ENCODE measurements around the gene CFAP43.

CFAP43 gene, protein sequence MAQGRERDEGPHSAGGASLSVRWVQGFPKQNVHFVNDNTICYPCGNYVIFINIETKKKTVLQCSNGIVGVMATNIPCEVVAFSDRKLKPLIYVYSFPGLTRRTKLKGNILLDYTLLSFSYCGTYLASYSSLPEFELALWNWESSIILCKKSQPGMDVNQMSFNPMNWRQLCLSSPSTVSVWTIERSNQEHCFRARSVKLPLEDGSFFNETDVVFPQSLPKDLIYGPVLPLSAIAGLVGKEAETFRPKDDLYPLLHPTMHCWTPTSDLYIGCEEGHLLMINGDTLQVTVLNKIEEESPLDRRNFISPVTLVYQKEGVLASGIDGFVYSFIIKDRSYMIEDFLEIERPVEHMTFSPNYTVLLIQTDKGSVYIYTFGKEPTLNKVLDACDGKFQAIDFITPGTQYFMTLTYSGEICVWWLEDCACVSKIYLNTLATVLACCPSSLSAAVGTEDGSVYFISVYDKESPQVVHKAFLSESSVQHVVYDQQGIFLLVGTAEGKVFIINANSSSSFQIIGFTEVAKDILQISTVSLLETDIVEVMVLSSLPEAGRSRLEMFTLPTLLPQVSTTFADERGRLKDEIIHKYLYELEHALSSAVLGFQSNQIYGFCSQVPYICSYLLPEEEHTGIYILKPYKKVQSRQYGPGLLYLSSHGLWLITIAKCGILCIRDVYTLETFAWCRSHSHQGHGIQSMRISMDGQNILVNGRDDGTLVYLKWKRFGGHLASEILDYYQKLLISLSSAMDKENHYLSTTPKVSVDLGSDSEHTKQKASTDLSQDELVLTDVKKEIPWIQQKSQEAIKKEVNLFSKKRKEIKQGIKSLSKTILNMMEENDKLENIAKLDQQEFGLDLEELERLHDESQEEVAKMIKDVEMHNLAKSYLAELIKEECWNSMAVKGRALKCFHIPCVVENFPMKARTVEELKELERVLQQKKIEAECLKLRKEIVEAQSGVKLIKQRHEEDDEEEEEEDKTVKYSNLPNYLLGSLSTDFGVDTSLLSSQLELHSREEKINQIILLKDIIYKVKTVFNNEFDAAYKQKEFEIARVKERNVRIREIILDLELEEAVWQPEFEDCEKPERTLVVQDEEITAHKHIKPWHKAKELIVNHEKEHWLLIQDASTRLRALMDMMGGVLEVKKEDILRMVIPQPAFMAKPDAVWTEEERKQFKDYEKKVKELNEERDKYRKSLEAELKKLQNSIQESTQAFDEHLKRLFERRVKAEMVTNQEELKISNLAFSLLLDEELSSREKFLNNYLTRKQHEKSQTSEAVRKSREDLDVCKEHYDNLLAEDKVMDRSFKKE (N-terminal part only)

DNA sequence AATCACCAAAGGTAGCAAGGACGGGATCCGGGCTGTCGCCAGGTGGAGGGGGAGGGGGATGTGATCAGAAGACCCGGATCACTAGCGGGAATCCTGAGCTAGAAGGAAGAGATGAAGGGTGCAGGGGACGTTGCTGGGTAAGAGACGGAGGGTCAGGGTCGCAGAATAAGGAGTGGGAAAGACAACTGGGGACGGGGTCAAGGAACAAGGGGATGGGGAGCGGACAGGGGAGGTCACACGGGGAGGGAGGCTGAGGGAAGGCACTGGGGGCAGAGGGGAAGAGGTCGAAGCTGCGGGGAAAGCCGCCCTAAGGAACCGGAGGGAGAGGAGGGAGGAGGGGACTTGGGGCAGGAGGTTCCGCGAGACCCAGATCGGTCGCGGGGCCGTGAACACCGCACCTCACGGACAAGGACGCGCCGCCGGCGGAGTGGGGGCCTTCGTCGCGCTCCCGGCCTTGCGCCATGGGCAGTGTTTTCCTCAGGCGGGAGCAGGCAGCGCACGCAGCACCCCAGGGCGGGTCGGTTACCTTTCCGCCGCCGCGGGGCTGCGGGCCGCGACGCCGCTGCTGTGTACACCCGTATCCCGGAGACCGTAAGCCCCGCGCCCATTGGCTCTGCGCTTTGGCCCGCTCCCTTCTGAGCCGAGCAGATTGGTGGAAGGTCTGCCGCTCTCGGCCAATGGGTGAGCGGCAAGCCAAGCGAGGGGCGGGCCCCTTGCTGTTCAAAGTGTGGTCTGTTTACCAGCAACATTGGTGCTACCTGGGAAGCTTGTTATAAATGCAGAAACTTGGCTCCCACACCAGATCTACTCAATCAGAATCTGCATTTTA is at the start of gene CFAP43:
TSS of gene CFAP43 (minus strand) at position 581 of the 829 bp plus-strand sequence. CDS start at position 463, 118 bp downstream.
- DNase-seq, result peak; percentile 64 to 86

DNA sequence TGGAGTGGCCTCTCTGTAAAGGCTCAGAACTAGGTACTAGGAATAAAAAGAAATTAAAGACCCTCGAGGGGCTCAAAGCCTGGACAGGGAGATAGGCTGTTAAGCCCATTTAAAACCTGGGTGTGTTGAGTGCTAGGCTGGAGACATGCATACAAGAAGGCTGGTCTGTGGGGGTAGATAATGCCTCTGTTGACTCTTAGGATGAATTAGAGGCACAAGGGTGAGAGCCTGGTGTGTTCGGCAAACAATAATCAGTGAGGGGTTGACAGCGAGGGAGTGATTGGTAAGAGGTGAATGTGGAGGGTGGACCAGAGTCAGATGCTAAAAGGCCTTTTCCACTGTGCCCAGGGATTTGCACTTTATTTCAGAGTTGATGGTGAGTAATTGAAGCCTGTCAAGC is 49.5 kb upstream of the CFAP43 start:
- DNase-seq, result no peak

DNA sequence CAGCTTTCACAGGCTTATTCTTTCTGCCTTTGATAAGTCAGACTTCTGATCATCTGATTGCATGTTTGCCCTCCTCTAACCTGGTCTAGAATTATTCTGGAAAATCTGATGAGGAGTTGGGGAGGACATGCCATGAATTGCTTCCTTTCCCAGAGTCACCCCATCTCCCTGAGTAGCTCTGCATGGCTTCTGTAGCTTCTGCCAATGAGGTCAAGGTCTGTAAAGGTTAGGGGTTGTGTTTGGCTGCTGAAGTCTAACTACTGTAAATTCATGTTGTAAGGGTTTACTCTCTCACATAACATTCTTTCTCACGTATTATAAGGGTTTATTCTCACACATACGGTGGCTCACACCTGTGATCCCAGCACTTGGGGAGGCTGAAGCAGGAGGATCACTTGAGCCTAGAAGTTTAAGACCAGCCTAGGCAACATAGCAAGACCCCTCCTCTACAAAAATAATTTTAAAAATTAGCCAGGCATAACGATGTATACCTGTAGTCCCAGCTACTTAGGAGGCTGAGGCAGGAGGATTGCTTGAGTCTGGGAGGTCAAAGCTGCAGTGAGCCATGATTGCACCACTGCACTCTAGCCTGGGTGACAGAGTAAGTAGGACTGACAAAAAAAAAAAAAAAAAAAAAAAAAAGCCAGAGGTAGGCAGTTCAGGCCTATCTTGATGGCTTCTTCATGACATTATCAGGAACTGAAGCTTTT is 47.5 kb upstream of the CFAP43 start:
- DNase-seq, result no peak

DNA sequence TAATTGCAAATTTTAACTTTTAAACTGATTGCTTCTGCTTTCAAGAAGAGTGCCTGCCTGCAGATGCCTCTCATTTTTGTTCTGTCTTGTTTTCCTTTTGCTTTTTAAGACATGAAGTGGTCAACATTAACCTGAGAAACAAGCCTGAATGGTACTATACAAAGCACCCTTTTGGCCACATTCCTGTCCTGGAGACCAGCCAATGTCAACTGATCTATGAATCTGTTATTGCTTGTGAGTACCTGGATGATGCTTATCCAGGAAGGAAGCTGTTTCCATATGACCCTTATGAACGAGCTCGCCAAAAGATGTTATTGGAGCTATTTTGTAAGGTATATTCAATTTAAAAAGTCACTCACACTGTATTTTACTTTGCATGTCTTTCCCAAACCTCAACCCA is 45.6 kb upstream of the CFAP43 start:
- DNase-seq, result no peak

DNA sequence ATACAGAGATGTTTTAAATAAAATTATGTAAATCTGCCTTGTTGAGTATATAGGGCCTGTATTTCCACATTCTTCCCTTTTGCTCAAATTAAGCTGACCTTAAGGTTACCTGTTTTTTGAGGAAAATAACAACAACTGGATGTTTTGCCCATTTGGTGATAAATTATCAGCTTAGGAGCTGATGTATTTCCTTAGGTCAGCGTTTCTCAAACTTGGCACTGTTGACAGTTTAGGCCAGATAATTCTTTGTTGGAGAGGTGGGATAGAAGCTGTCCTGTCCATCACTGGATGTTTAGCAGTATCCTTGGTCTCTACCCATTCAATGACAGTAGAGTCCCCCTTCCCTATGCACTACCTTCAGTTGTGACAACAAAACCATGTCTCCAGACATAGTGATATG is 44.0 kb upstream of the CFAP43 start:
- DNase-seq, result no peak

DNA sequence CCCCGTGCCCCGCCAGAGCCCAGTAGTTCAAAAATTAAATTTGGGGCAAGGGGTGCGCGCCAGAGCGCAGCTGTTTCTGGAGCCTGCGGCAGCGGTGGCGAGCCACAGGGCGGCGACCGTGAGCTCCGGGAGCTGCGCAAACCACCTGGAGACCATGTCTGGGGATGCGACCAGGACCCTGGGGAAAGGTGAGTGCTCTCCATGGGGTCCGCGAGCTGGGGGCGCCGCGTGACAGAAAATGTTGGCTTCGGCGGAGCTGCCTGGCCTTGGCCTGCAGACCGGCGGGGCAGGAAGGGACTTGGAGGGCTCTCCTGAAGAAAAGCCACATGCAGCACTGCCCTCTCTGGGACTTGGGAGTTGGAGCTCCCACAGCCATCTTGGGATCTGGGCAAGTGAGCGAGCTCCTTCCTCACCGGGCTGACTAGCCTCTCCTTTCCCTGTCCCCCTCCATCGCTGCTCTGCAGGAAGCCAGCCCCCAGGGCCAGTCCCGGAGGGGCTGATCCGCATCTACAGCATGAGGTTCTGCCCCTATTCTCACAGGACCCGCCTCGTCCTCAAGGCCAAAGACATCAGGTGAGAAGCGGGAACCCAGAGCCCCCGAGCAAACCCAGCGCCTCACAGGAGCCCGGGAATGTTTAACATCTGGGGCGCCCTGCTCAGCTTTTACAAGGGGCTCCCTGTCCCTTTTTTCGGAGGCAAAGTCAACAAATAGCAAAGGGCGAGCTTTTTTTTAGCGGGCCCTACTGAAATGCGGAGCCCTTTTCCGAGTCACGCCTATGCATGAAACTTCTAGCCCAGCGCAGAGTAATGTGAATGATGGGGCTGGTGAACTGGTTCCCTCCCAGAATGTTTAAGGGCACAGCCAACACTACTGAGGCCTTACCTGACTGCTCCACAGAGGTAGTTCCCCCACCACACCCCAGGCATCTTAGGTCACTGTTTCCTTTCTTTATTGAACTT is 42.9 kb upstream of the CFAP43 start:
- DNase-seq, result no peak

DNA sequence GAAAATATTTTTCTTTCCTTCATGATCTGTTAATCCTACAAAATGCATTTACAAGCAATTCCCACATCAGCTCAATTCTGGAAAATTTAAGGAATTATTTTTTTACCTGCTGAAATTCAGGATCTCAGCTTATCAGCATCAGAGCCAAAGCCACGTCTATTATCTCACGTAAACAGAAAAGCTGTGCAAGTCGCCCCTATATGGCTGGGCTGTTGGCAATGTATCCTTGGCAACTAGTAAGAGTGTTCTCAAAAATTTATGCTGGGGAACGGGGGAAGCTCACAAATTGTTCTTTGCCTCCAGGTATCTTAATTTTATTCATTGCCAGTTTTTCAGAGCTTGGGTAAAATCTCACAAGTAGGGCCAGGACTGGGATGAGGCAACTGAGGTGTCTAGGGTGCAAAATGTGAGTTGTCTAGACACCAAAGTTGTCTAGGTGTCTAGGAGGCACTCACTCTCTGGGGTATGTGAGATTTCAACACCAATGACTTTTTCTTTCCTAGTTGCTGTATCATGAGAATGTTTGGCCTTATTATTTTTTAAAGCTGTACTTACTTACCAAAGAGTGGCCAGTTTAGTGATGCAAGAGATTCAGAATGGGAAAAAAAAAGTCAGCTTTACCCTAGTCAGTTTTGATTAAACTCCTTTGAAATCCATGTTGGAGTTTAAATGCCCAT is 41.9 kb upstream of the CFAP43 start:
- DNase-seq, result no peak

DNA sequence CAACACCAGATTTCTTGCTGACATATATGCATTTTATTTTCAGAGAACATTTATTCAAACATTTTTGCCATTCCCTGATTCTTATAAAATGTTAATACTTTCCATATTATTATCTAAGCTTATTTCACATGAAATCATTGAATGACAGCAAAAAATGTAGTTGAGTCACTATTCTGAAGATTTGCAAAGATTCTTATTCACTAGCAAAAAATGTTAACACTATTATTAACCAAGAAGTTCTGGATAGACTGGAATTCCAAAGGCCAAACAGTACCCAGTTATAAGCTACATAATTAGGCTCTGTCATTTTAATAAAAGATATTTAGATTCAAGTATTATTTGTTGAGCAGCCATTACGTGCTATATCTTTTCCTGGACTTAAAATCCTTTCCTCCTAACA is 41.1 kb upstream of the CFAP43 start:
- DNase-seq, result no peak

DNA sequence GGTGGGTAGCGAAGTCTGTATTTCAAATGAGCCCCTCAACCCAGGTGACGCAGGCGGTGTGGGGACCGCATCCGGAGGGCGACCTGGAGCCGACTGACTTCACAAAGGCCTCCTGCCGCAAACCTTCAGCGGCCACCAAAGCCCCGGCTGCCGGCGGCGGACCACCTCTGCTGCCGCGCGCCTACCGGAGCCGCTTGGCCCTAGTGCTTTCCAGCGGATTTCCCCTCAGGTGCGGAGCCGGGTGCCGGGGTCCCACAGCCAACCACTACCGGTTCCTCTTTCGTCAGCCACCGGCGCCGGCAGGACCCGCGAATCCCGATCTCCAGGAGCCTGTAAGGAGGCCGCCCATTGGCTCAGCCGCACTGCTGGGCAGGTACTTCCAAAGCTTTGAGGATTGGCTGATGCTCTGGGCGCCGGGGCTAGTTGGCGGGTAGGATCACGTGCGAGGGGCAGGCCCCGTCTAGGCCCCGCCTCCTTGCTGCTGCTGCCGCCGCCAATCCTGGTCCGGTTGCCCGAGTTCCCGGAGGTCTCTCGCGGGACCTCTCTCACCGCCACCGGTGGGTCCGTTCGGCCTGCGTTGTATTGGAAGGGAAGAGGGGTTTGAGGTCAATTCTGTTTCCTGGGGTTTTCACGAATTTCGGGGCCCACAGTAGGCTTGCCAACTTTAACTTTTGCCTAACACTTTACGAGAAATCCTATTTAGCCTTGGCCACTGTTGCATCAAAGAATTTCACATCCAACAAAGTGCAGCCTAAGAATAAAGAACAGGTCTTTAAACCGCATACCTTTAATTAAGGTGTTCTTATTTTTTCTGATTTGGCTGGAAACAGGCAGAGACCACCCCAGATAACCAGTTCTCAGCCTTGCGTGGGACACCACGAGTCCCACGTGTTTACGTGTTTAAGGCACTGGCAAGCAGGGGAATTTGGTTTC is 36.8 kb upstream of the CFAP43 start, which contains the start of gene GSTO2:
TSS of gene GSTO2 (plus strand) at position 472 of the 933 bp plus-strand sequence. CDS start 5,732 bp downstream, outside the sequence.
- DNase-seq, result peak; percentile 88 to 96

DNA sequence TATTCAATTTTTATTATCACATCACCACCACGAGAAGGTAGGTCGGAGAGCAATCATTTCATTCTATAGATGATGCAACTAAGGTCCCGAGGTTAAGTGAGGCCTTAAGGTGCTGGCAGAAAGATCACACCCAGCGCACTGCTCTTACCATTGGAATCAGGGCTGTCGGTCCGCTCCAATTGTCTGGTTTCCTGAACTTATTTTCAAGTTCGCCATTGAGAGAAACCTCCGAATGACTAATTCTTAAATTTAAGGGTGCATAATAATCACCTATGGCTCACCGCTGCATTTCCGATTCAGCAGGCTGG is 36.2 kb upstream of the CFAP43 start:
- no peak for DNase-seq

DNA sequence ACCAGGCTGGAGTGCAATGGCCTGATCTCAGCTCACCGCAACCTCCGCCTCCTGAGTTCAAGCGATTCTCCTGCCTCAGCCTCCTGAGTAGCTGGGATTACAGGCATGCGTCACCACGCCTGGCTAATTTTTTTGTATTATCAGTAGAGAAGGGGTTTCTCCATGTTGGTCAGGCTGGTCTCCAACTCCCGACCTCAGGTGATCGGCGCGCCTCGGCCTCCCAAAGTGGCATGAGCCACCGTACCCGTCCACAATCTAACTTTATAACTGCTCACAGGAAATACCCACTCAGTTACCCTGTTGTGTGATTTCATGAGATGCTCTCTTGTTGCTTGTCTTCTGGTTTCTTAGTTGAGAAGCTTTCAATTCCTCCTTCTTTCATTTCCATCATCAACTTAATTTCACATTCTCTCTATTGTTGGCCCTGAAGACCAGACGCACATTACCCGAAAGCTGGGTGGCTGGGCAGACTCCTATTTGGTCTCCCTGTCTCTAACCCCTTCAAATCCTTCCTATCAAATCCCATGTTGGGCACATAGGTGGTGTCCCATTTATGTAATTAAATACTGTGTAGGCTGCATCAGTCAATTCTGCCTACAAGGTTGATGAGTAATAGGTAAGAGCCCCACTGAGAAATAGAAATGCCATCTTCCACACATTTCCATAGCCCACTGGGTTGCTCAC is 35.7 kb upstream of the CFAP43 start:
- no peak for DNase-seq

DNA sequence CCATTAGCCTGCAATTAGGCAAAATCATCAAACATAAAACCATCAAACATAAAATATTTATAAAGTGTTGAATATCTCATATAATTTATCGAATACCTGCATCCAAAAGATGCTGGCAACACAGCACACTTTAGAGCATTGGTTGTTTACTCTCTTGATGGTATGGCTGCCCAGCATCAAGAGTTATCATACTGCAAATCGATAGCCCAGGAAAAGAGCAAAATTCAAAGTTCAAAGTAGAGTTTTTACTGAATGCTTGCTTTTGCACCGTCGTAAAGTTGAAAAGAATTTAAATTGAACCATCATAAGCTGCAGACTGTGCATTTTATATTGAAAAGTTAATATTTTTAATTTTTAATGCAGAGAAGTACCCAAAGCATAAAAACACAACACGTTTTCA is 32.6 kb upstream of the CFAP43 start:
- DNase-seq, result no peak

DNA sequence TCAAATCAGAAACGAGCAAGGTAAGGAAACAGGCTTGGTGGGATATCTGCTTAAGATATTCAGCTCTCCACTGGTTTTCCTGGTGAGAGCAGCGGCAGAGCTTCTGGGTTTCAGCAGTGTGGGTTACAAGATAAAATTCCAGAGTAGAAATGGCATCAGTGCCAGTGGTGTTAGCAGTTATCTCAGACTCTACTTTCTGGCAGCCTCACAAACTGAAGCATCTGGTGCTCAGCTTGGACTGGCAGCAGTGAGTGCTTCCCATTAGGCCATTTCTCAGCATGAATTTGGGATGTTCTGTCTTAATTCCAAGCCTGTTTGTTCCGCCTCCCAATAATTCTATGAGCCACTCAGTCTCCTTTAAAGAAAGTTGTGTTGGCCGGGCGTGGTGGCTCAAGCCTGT is 29.9 kb upstream of the CFAP43 start:
- DNase-seq, result no peak

DNA sequence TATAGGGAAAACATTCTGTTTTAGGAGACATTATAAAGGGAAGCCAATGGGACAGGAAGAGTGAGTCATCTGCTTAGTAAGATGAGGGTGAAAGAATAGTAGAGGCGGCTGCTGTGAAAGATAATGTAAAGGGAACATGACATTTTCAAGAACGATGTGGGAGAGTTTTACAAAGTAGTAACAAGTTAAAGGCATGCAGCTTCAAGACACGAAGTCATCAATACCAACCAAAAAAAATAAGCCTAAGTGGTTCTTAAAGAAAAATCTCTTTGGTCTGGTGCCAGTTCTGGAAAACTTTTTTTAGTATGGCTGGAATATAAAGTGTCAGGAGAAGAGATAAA is 28.6 kb upstream of the CFAP43 start:
- peak in 1 of 2 experiments; percentile 44 for DNase-seq

DNA sequence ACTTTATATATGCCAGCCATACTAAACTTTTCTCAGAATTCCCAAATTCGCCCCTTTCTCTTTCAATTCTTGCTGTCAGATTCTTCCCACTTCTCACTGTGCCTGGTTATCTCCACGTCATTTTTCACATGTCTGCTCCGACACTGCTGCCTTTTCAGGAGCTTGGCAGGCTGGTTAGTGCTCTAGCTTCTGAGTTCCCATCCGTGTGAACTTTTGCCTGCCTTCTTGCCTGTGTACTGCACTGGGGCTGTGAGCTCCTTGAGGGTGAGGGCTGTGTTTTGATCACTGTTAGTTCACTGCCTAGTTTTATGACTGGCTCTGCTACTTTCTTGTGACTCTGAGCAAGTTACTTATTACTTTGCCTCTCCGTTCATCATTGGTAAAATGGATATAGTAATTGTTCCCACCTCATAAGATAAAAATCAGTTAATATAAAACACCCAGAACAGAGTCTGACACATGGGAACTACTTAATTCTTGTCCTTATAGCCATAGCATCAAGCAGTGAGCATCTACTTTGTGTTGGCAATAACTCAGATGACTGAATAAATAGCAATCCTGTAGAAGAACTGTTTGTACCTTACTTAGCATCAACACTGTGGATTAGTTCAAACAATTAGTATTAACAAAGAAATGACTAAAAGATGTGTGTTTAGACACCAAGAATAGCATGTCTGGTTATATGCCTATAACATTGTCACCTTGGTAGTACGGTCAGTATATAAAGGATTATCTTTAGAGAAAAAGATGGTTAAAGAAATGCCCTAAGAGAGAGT is 28.0 kb upstream of the CFAP43 start:
- DNase-seq, result no peak

DNA sequence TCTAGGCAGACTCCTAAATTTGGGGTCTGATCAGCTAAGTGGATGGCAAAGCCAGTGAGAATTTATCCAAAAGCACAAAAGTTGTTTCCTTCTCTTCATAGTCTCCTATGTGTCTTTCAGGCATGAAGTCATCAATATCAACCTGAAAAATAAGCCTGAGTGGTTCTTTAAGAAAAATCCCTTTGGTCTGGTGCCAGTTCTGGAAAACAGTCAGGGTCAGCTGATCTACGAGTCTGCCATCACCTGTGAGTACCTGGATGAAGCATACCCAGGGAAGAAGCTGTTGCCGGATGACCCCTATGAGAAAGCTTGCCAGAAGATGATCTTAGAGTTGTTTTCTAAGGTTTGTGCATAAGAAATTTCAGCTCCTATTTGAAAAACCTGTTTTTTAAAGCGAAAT is 27.3 kb upstream of the CFAP43 start:
- no peak for DNase-seq

DNA sequence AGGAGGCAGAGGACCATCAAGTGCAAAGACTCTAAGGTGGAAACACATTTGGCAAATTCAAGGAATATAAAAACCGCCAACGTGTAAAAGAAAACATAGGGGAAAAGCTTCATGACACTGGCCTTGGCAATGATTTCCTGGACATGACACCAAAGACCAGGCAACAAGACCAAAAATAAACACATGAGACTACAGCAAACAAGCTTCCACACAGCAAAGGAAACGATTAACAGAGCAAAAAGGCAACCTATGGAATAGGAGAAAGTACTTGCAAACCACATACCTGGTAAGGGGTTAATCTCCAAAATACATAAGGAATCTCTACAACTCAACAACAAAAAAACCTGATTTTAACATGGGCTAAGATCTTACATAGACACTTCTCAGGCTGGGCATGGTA is 26.0 kb upstream of the CFAP43 start:
- DNase-seq, result no peak
